Head of caudate nucleus (tissue), 42 donors: ENCODE results near the gene BGN.

Experiments used
- DNase-seq, 42 donors: peaks; one replicate each; pipeline versions ENCODE4 v3.0.0 to v3.0.0-alpha.2; 2020 to 2021; ENCODE audit warnings: mixed read lengths in 7 of 42
- intact Hi-C: fragments of 100-400 bp; cut with DNase I; formaldehyde crosslinking; loops from one replicate; pipeline ENCODE4 v1.15.0; 2022

The BGN gene

DNA sequence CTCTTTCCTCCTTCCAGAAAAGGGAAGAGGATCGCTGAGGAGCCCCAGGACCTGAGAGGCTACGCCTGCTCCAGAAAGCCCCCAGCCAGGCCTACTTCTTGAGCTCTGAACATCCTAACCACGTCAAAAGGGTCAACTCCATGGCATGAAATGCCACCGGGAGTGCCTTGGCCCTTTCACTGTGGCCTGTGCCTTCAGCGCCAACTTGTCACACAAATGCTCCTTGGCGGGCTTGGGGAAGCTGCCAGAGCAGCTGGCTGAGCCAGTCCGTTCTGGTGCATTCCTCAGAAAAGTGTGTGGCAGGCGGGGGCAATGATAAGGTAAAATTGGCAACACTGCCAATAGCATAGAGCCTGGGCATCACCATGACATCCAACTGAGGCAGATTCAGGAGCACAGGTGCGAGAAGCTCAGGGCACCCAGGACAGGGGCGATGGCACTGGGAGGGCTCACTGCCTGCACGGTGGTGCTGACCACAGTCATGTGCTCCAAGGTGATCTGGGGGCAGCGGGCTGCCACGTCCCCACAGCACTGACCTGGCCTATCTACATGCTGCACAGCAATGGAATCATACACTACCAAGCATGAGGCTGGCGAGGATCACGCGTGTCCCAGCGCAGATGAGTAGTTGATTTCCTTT is 36.8 kb upstream of the BGN start:
- DNase-seq: no peak
- intact Hi-C loops: no loop called here

- DNase-seq: no peak
- intact Hi-C loops: no loop called here
These were observed 36.3 kb upstream of the BGN start for GRCh38 chrX:153458476-153458875.

GRCh38 chrX:153459986-153460385 is 34.8 kb upstream of the BGN start:
- intact Hi-C loops: no loop called here
- no peak for DNase-seq

GRCh38 chrX:153460826-153461225 is 34.0 kb upstream of the BGN start:
- DNase-seq: peak in 41 of 42 donors; percentile 34 to 79 (median 60)

DNA sequence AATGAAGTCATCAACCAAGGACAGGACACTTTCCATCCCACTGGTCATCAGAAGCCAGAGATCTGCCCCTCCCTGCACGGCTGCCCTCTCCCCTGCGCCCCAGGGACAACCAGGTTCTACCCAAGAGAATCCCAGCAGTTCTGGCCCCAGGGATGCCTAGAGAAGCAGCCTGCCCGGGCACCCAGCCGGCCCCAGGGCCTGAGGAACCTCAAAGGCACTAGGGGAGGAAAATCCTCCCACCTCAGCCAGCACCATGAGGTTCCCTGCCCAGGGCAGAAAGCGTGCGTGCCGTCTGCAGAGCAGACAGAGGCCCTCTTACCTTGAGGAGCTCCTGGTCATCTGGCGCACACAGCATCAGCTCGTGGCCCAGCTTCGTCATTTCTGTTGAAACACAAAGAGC is 32.5 kb upstream of the BGN start:
- intact Hi-C loops: no loop called here
- no peak for DNase-seq

More at GRCh38 chrX:153460826-153461225, 34.0 kb upstream of the BGN start:
- intact Hi-C loops: no loop called here

DNA sequence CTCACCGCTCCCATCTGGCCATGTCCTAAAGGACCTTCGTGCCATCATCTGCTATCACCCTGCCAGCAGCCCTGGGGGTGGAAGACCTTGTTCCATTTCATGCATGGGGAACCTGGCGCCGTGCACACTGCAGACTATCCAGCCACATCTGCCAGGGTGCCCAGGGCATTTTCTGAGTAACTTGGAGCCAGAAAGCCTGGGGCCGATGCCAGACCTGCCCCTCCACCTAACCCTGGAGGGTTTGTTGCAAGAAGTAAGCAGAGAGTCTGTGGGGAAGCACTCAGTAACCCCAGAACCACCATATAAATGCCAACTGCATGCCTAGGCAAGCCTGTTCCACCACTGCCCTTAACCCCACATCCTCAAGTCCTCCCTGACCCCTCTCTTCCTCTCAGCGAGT is 31.7 kb upstream of the BGN start:
- DNase-seq: no peak
- intact Hi-C loops: no loop called here

GRCh38 chrX:153463556-153463955 is 31.2 kb upstream of the BGN start:
- DNase-seq: no peak
- intact Hi-C loops: no loop called here

- intact Hi-C loops: no loop called here
- DNase-seq: no peak
These were observed 30.7 kb upstream of the BGN start for GRCh38 chrX:153464116-153464515.

GRCh38 chrX:153465691-153466380 is 28.9 kb upstream of the BGN start:
- DNase-seq: peak in 41 of 42 donors; percentile 15 to 86 (median 65)
- intact Hi-C loops: no loop called here

DNA sequence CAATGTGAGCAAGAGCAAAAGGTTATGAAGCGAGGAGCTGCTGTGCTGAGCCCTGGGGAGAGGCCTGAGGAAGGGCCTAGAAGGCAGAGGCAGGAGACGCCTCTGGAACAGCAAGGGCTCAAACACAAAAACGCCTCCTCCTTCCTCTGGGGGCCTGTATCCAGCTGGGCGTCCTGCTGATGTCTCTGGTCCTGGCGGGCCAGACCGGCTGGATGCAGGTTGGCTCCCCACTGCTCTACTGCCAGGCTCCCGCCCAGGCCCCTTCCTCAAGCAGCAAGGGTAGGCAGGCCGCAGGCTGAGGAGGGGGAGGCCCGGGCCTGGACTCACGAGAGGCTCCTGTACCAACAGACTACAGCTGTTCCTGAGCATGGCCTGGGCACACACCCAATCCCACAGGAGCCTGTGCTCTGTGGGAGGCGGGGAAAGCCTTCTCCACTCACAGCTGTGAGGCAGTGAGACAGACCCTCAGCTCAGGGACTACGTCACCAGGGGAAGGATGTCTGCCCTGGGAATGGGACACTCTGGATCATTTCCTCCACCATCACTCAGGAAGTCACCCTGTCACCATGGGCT is 26.7 kb upstream of the BGN start:
- DNase-seq: no peak
- intact Hi-C loops: no loop called here

- DNase-seq: peak in 9 of 42 donors; percentile 6 to 49 (median 30)
These were observed 24.9 kb upstream of the BGN start for GRCh38 chrX:153469811-153470410.

DNA sequence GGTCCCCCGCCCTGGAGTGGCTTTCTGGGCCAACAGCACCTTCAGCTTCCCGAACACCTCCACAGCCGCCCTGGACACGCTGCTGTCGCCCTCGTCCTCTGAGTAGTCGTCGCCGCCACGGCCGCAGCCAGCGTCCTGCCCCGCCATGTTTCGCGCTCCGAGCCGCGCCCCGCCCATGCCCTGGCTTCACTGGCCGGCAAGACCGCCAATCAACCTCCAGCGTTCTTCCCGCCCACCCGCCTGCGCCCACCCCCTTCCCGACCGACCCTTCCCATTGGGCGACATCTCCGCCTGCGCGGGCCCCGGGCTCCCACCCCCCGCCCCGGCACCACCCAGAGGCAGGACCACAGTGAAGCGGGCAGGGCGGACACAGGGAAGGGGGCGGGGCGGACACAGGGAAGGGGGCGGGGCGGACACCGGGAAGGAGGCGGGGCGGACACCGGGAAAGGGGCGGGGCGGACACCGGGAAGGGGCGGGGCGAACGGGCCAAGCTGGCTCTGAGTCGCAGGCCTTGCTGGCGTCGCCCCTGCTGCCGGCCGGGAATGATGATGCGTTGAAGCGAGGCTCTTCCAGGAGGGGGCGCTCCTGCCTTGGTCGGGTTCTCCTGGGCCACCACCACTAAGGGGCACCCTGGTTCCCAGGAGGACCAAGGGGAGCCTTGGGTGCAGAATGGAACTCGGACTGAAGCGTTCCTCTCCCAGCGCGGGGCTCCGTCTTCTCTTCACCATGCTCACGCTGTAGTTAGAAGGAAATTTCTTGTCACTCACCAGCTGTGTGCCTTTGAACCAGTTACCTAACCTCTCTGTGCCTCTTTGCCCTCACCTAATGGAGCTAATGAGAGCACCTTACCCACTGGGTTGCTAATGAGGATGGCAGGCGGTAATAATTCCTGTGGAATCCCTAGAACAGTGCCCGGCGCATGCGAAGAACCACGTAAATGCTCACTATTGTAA is 24.1 kb upstream of the BGN start, which contains the start of gene HAUS7:
TSS of gene HAUS7 (minus strand) at position 166 of the 953 bp plus-strand sequence. CDS start at position 147, 19 bp downstream.
- intact Hi-C loops: no loop called here

More at GRCh38 chrX:153469811-153470410, 24.9 kb upstream of the BGN start:
- intact Hi-C loops: no loop called here

DNA sequence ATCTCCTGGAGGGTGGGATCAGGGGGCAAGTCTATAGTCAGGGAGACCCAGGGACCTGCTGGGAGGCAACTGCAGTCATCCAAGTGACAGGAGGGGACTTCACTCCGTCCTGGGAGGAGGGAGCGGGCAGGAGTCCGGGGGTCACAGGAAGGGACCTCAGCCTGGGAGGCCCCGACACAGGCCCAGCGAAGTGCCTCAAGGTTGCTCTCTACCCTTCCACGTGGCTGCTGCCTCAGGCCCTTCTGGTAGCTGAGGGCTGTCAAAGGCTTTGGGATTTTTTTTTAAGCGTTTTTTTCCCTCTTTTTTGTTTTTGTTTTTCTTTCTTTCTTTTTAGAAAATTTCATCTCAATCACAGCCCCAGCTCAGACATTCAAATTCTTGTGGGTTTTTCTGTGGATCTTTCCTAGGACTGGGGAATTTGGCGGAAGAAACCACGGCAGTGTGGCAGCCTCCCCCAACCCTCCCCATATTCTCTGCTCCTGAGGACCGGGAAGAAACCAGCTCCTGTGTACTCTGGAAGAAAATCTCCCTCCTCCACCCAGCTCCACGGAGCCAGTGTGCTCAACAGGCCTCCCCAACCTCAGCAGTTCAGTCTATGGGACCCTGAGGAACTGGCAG is 23.0 kb upstream of the BGN start:
- intact Hi-C loops: no loop called here
- no peak for DNase-seq

More for the DNA sequence above, 24.1 kb upstream of the BGN start, which contains the start of gene HAUS7:
- DNase-seq: peak; percentile 78 to 96 (median 90)

- DNase-seq: no peak
- intact Hi-C loops: no loop called here
These were observed 21.7 kb upstream of the BGN start for GRCh38 chrX:153473126-153473525.

GRCh38 chrX:153474266-153474665 is 20.5 kb upstream of the BGN start:
- intact Hi-C loops: no loop called here
- DNase-seq: no peak

DNA sequence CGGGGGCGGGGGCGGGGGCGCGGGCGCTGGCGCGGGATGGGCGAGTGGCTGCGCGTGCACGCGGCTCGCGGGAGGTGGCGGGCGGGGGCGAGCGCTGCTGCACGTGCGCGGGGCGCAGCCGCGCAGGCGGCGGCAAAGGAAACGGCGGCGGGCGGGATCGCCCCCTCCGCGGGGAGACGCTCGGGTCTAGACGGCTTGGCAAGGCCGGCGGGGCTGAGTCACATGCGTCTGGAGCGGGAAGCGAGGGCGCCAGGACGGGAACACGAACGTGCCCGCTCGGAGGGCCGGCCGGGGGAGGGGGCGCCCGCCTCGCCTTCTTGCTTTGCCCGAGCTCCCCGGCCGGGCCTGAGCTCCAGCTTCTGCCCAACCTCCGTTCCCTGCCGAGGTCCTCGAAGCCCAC is 20.1 kb upstream of the BGN start:
- DNase-seq: peak in 39 of 42 donors; percentile 27 to 85 (median 57)

DNA sequence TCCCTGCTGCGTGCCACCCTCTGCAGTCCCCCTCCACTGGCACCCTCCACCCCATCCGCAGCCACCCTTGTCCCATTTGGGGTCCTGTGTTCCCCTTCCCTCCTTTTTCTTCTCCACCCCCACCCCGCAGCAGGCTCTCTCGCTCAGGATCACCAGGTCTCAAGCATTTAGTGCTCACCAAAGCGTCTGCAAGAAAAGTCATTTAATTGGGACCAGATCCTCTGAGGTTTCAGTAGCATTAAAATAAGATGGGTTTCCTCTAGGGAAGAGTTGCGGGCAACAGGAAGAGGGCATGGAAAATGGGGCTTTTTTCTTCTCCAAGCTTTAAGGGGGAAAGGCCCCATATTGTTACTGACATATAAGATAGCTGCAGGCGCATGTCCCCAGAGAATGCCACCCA is 19.5 kb upstream of the BGN start:
- no peak for DNase-seq
- intact Hi-C loops: no loop called here

More for the DNA sequence above, 20.1 kb upstream of the BGN start:
- intact Hi-C loops: no loop called here

DNA sequence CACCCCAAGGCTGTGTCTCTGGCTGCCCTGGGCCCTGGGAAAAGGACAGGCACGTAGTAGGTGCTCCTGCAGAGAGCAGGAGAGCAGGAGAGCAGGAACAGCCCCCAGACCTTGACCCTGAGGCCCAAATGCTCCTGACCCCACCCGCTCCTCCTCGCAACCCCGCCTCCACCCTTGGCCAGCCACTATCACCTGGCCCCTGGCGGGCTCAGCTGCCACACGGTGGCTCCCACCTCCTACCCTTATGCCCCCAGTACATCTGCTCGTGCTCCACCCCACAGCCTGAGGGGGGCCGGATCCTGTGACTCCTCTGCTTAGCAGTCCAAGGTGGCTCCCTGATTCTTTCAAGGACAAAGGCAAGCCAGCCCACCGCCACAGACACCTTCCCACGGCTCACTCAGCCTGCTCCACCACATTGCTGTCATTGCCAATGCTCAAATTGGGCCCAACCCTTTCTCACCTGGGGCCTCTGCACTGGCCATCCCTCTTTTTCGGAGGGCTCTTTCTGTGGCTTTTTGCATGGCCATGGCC is 19.0 kb upstream of the BGN start:
- intact Hi-C loops: no loop called here

More for the DNA sequence above, 19.0 kb upstream of the BGN start:
- no peak for DNase-seq
